GM13976 (cell line): ENCODE measurements around the gene PDCD4.

Source experiments
- DNase-seq: peaks from one replicate; pipeline ENCODE4 v3.0.0; 2012; ENCODE audit warnings: low spot score
- in situ Hi-C: fragments of 300-500 bp; cut with MboI; formaldehyde crosslinking; loops from one replicate; pipeline ENCODE4 v1.12.0; 2022; ENCODE audit warnings: low sequenced_read_pairs, mixed read lengths, inconsistent platforms; ENCODE audit not compliant: unreplicated experiment
- TF ChIP-seq, protein P1 (sequence below): IDR thresholded peaks from 2 replicates; pipeline ENCODE4 v1.5.1; 2012; ENCODE audit warnings: borderline replicate concordance, mild to moderate bottlenecking; ENCODE audit not compliant: insufficient read depth; ENCODE audit errors: extremely low read depth, missing control alignments, control extremely low read depth

PDCD4 gene

DNA sequence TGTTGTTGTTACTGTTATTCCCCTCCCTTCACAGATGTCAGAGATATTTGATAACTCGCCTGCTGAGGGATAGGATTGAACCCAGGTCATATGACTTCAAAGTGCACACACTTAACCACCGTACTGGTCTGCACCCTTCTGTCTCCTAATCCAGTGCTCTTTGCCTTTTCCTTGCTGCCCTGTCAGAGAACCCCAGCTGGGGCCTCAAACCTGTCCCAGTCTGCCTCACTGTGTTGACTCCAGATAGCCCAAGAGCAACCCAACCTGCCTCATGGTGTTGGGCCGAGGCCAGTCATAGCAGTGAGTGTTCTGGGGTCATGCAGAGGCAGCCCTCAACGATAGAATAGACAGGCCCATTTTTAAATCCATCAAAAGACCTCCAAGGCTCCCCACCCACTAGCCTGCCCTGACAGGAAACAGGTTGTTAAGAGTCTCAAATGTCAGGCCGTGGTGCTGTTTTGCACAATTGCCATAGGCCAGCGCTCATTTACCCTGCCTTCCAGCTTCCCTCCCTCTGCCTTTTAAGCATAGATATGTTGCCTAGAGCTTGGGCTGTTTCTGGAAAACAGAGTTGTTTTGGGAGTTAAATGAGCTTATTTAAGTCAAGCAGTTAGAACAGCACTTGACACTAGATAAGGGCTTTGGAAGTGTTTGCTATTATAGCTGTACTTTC lies 37.0 kb upstream of the PDCD4 start:
- DNase-seq, result no peak
- in situ Hi-C loops, result no loop called here
- TF ChIP-seq, protein P1, sequence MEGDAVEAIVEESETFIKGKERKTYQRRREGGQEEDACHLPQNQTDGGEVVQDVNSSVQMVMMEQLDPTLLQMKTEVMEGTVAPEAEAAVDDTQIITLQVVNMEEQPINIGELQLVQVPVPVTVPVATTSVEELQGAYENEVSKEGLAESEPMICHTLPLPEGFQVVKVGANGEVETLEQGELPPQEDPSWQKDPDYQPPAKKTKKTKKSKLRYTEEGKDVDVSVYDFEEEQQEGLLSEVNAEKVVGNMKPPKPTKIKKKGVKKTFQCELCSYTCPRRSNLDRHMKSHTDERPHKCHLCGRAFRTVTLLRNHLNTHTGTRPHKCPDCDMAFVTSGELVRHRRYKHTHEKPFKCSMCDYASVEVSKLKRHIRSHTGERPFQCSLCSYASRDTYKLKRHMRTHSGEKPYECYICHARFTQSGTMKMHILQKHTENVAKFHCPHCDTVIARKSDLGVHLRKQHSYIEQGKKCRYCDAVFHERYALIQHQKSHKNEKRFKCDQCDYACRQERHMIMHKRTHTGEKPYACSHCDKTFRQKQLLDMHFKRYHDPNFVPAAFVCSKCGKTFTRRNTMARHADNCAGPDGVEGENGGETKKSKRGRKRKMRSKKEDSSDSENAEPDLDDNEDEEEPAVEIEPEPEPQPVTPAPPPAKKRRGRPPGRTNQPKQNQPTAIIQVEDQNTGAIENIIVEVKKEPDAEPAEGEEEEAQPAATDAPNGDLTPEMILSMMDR, result no peak

DNA sequence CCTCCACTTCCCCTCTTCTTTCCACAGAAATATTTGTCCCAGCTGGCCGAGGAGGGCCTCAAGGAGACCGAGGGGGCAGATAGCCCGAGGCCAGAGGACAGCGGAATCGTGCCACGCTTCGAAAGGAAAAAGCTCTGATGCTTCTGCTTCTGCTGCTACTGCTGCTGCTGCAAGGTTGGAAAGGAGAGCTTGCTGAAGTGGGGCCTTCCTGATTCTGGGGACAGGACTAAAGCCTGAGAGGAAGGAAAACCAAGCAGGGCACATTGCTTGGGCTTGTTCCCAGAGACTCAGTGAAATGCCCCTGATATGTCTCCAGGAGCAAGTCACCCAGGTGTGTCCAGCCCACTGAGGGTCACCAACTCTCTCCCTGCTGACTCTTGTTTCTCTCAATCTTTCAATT lies 35.9 kb upstream of the PDCD4 start:
- no peak for DNase-seq
- TF ChIP-seq, protein P1, result no peak
- in situ Hi-C loops, result no loop called here

DNA sequence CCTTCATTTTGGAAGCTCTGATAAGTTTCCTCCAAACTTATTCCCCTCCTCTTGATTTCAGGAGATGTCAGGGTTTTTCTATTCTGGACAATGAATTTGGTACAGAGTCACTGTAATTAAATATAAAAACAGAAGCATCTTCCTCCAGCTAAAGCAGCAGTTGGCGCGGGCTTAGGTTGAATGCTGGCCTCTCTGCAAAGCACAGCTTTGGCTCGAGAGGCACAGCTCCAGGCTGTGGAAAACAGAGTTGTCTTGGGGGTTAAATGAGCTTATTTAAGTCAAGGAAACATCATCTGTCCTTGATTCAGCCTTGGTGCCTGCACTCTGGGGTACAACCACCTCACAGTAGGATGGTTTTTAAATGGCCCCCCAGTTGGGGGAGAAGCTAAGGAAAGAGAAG lies 35.0 kb upstream of the PDCD4 start:
- DNase-seq, result no peak
- in situ Hi-C loops, result no loop called here
- TF ChIP-seq, protein P1, result no peak

DNA sequence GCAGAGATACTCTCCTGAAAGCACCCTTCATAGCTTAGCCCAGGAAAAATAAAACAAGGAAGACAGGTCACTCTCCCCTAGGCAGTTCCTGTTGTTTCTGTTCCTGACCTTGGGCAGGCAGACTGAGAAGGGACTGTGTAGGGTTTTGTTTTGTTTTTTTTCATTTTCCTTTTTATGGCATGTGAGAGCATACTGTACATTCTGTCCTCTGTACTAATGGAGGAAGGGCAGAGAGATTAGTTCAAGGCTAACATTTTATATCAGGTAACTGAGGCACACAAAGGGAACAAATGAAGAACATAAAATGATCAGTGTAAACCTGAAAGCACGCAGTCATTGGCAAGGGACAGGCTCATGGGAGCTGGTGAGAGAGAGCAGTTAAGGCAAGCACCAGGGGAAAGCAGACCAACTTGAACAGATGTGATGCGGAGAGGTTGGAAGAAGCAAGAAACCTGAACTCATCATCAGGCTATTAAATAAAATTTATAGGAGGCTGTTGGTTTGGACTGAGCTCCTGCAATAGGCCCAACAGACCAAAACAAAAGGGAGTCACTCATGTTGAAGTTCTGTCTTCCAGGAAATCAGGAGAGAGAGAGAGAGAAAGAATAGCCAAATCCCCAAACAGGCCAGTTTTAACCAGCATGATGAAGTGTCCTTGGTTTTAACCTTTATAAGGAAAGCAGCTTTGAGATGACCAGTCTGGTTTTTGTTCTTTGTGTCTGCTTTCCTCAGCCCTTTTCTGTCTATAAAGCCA lies 34.1 kb upstream of the PDCD4 start:
- in situ Hi-C loops, result no loop called here
- TF ChIP-seq, protein P1, result no peak

DNA sequence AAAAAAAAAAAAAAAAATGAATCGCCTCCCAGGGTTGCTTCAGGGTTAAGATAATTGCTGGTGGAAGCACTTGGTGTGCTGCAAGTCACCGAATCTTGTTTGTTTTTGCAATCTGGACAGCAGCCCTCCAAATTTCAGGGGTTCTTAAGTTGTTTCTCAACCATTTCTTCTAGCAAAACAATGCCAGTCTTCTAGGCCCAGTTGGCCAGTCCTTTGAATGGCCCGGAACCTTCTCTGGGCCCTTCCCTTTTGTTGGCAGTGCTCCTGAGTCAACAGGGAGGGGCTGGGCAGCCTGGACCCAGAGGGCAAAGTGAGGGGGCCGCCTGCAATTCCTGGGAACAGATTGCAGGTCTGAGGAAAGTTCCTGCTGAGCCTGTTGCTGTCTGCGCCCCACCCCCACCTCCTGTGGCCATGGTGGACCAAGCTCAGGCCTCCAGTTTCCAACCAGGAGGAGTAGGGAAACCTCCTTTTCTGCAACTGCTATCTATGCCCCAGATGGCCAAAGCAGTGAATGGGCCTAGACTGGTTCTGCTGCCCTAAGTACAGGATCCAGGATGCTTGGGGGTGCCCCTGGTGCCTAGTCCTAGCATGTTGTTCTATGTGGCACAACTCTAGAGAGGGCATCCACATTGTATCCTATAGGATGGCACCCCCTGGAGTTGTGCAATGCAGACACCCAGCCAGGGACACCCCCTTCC lies 31.4 kb upstream of the PDCD4 start:
- DNase-seq, result no peak
- in situ Hi-C loops, result no loop called here
- TF ChIP-seq, protein P1, result no peak

More for the DNA sequence above, 34.1 kb upstream of the PDCD4 start:
- DNase-seq, result no peak

DNA sequence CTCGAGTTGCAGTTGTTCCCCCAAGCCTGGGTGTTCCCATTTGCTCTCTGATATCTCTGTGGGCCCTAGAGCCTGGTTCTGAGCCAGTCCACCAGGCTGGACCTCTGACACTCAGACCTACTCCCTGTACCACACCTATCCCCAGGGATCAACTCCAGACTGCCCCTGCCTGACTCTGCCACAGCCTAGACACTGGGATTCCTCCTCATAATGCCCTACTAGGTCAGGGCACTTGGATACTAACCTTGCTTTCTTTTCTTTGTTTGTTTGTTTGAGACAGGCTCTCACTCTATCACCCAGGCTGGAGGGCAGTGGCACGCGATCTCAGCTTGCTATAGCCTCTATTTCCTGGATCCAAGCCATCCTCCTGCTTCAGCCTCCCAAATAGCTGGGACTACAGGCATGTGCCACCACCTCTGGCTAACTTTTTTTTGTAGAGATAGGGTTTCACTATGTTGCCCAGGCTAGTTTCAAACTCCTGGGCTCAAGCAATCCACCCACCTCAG lies 30.8 kb upstream of the PDCD4 start:
- in situ Hi-C loops, result no loop called here
- TF ChIP-seq, protein P1, result no peak
- no peak for DNase-seq
